Measurements from ENCODE around the gene MEF2A.

Gene MEF2A

DNA sequence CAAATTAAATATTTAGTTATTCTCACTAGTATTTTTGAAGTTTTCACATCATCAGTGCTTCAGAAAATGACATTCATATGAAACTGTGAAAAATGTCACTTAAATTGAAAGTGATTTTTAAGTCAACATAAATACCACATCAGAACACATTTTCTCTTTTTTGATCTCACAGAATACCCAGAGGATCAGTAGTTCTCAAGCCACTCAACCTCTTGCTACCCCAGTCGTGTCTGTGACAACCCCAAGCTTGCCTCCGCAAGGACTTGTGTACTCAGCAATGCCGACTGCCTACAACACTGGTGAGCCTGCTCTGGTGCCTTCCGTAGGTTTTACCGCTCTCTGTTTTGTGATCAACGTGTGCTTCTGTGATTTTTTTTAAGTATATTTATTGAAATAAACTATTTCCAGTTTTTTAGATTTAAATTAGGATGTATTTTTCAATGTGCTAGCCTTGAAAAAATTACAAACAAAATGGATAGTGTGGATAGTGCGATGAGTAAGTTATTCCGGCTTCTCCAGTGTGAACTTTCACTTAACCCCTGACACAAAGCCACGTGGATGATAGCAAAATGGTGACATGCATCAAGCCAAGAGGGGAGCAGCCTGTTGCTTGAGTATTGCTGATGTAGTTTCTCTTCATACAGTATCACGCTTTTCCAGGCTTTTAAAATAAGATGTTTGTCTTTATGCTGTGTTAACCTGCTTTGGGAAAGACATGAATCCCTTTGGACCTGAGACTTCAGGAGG is 140.9 kb downstream of the MEF2A start:
- no peak for DNase-seq

DNA sequence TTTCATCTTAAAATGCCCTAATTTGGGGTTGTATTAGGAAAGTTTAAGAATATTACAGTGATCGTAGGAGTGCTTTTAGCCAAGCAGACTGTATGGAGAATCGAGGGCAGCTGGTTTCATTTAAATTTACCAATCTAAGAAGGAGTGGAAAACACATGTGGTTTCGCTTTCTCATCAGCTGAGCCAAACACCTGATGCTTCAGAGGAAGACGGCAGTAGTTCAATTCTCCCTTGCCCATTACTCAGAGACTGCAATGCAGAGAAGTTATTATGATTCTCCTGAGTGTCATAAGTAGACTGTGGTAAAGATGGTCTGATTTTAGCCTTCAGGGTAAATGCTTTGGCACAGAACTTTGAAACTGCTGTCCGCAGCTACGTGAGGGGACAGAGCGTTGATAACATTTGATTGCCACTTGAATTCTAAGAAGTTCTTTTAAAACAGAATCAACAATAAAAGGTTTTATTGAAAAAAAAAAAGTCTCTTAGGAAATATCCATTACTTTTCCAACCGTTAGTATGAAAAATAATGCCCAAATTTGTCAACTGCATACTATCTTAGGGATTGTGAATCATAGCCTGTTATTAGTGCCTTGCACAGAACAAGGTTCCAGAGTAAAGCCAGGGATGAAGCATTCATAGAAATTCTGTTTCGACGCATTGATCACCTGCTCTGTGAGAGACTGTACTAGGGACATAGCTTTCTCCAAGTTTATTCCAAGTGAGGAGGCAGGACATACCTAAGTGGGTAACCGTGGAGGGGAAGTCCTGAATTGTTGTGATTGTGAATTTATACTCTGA is 141.9 kb downstream of the MEF2A start:
- DNase-seq, result no peak

DNA sequence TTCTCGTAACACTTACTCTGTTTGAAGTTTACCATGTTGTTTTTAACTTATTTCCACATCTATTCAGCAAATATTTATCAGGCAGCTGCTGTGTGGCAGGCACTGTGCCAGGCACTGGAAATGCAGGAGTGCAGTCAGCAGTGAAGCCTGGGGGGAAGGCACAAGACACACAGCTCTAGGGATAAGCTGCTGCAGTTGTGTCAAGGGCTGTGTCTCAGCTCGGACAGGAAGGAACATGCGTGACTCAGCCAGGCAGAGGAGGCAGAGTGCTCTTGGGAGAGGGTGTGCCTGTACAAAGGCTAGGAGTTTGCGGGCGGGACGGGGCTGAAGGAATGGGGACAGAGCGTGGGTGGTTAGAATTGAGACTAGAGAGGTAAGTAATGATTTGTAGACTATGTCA is 142.8 kb downstream of the MEF2A start:
- no peak for DNase-seq

DNA sequence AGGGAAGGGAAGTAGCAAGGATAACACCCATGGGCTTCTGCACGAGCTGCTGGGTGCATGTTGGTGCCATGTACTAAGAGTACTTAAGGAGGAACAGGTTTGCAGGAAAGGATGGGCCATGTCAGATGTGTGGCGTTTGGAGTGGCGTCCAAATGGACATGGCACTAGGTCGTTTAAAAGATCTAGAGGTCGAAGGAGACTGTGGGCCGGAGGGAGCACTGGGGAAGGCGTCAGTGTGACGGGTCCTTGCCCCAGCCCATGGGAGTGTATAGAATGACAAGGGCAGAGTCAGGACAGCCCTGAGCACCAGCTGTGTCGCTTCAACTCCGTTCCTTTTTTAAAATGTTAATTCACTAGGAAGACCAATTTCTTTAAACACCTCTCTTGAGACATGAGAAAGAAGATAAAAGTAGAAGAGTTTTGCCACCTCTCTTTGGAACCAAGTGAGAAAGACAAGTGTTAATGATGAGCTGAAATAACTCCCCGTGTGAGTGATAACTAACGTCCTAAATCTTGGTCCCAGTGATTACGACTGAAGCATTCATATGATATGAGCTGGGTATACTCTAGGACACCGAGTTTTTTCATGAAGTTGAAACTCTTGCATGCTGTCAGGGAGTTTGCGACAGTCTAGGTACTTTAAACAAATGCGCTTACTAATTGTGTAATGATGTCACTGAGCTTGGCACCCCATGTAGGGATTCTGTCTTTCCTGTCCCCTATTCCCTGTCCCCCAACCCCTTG is 143.6 kb downstream of the MEF2A start:
- no peak for DNase-seq

DNA sequence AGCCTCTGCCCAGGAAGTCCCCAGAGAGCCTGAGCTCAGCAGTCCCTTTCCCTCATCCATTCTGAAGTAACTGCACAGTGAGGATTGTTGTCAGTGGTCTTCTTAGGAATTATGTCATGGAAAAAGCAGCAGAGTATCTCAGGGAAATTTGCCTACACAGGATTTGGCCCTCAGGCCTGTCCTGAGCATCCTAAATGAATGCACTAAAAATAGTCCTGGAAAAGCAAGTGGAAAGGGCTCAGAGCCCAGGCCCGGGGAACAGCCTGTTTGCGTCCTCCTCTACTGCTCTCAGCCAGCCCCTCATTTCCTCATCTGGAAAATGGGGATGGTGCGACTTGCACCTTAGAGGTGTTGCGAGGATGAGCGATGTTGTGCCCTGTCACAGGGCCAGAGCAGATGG is 145.8 kb downstream of the MEF2A start:
- DNase-seq, result no peak

DNA sequence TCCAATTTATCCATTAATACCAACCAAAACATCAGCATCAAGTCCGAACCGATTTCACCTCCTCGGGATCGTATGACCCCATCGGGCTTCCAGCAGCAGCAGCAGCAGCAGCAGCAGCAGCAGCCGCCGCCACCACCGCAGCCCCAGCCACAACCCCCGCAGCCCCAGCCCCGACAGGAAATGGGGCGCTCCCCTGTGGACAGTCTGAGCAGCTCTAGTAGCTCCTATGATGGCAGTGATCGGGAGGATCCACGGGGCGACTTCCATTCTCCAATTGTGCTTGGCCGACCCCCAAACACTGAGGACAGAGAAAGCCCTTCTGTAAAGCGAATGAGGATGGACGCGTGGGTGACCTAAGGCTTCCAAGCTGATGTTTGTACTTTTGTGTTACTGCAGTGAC is 146.6 kb downstream of the MEF2A start:
- no peak for DNase-seq

DNA sequence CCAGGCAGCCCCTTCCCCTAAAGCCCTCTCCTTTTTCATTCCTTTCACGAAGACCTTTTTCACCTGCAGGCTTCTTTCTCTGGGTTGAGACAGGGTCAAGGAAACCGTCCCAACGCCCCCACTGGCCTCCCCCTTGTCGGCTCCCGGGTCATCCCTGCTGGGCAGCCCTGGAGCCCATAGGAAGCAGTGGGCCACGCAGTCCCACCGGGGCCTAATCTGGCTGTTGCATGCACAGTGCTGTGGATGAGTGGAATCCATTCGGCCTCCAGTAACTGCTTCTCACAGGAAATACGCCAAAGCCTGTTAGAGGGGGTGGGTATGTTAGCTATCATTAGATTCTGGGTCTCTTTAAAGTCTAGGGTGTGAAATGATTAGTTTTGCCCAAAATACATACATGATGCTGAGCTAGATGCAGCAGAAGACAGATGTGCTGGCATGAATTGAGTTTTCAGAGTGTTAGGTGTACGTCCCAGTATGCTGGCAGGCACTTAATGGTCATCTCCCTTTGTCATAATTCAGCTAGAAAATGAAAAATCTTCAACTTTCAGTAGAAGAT is 150.8 kb downstream of the MEF2A start:
- no peak for DNase-seq

DNA sequence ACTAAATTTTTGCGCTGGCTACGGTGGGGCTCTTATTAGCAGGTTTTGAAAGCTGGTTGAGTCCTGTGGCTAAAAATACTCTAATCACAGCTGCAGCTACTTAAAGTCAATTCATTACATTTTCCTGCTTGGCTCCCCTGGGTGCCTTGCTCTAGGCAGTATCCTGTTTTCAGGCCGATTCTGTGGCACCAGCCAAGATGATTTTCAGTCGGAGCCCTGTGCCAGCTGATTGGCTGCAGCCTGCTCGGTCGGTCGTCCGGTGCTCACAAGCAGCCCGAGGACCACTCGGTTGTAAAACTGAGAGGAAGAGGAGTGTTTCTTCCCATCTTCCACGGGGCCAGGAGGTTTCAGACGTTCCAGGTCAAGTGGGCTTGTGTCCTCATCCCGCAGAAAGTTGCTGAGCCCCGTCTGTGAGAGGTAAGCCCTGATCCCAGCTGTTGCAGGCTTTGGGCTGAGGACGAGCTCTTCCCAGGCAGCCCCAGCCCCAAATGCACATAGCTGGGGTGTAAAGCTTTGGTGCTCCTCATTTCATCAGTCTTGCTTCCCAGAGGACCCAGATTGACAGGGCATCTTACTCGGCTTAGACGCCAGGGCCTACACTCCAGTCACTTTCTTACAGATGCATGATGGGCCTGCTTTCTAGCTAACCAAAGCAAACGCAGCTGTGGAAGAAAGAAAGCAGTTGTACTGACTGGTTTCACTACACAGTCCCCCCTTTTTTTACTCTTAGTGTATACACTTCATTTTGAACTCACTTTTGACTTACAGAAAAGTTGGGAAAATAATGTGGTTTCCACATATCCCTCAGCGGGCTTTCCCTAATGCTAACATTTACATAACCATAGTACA is 151.6 kb downstream of the MEF2A start:
- DNase-seq, result no peak

DNA sequence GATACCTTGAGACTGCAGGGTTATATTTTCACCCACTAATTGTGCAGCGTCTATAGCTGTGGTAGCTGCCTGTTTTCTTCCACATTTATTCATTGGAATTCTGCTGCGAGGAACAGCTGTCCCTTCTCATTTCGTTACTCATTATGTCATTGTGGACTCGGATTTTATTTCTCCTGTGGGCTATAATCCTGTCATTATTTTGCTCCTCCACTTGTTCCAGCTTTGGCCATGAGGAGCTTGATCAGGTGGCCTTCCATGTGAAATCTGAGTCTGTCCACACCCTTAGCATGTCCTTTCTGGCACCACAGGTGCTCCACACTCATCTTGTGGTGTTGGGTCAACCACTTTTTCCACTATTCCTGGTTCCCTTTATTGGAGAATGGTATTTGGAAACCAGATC is 152.6 kb downstream of the MEF2A start:
- no peak for DNase-seq

DNA sequence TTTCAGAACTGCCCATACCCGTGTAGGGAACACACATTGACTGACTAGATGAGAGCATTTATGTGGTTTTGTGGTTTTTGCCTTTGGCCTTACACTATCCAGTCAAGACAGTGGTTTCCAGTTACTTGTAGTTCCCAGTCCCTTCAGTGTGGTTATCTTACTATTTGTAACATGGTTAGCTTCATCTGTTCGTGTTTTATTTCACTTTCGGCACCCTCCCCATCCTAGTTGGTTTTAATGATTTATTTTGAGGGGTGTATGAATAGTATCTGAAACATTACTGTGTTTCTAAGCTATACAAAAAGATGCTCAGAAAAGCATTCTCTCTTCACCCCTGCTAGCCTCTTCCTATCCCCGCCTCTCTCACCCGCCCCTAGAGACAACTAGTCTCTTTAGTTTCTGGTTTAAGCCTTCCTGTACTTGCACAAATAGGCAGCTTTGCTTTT is 153.3 kb downstream of the MEF2A start:
- DNase-seq, result no peak

DNA sequence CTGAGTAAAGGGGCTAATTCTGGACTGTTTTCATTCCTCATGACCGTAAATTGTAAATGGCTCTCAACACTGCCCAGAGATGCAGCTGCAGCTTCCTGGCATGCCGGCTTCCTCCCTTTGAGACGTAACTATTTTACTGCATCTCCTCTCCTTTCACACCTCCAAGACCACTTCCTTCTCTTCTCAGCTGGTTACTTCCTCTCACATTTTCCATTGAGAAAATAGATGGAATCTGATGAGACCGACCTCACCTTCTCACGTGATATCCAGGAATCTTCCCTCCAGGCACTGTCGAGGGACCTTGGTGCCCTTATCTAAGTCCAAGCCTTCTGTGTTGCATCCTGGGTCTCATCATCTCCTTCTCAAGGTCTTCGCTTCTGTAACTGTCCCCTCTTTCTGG is 154.7 kb downstream of the MEF2A start:
- DNase-seq, result no peak

DNA sequence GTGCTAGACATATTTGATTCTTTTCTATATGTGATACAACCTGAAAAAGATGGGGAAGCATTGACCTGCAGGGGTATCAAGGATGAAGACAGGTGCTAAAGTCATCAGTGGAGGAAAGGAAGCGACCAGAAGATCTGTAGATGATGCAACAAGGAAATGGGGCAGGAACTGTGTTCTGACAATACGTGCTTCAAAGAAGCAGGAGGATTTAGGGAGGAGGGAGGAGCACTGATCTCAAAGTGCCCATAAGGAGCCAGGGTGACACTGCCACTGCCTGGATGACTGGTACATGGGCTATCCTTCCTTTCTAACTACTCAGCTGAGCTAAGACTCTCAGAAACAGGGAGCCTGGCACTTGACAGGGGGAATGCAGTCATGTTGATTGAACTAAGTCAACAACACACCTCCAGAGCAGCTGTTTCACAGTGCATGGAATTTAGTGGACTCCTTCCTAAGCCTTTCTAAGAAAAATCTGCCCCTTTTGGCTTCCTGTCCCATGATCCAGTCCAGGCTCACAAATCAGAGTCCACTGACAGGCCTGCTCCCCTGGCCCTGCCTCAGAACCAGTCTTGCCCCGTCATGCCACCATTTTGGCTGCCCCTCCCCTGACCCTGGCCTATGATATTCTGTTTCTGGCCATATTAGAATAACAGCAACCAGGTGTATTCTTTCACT is 155.5 kb downstream of the MEF2A start:
- no peak for DNase-seq

DNA sequence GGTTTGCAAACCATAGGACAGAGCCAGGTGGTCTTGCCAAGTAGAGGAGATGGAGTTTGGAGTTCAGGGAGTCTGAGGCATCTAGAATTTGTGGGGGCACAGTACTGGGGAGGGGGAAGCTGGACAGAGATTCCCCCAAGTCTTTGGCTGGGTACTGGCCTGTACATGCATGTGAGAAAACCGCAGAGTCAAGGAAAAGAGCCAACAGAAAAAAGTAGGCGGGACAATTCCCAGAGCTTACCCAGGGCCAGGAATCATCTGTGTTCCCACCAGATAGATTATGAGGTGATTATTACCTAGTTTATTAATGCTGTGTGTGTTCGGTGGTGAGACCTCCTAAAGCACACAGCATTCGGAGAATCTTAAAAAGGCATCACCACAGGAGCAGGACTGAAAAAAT is 156.1 kb downstream of the MEF2A start:
- DNase-seq, result no peak

DNA sequence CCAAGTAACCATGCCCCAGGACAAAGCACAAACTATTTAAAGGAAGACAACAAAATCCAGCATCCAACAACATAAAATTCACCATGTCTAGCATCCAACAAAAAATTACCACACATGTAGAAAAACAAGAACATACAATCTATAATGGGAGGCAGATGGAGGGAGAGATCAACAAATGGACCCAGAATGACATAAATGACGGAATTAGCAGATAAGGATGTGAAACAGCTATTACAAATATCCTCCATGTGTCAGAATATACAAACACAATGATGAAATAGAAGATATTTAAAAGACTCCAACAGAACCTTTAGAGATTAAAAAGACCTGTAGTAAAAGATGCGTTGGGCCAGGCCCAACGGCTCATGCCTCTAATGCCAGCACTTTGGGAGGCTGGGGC is 156.6 kb downstream of the MEF2A start:
- DNase-seq, result no peak

DNA sequence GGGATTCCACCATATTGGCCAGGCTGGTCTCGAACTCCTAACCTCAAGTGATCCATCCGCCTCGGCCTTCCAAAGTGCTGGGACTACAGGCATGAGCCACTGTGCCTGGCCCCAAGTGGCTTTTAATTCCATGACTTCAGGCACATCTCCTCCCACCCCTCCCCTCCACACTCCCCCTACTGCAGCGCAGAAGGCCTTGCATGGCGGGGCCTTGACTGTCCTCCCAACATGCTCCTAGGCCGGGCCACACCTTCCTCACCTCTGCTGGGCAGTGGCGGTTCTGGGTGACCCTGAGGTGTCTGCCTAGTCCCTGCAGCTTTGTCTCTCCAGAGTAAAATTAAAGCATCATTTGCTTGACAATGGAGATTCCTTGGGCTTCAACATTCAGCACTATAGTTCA is 160.5 kb downstream of the MEF2A start:
- no peak for DNase-seq

DNA sequence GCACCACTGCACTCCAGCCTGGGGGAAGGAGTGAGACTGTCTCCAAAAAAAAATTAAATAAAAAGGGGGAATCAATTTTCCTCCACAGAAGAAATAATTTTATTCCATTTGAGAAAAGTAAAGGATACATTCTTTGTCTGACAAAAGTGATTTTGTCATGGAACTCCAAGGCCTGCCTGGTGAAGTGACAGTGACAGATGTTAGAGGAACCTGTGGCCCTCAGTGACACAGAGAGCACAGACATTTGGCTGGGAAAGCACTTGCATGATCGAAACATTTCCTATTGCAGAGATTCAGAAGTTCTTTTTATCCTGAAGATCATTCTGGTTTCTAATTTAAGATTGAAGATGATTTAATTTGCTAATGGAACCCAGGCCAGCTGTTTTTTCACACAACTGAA is 161.5 kb downstream of the MEF2A start:
- DNase-seq, result no peak

DNA sequence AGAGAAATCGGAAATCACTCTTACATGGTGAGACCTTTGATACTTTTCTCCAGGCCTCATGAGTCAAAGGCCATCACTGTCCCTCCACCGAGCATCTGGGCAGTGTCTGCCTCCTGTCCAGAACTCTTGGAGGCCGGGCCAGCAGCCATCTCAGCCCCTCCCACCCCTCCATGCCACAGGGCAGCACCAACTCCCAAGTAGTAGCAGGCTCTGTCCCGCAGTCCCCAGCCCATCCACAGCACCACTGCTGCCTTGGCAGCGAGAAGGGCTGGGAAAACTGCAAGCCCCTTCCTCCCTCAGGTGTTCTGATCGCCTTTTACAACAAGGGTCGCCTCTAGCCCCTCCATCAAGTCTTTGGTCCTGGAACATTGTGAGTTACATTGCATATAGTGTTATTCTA is 161.9 kb downstream of the MEF2A start:
- DNase-seq, result no peak

DNA sequence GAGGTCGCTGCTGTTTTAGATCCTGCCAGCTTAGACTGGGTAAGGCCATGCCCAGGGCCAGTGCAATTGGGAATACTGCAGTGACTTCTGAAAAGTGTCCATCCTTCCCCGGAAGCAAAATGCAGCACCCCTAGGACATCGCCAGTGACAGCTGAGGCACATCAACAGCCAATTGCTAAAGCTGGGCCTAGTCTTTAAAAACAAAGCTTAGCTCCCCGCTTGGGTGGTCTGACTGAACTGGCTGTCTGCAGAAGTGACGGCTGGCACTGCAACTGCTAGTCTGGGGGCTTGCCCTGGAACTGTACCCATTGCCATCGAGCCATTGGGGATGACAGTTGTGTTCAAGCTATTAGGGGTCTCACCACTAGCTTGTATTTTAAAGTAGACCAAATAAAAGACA is 163.1 kb downstream of the MEF2A start:
- no peak for DNase-seq

DNA sequence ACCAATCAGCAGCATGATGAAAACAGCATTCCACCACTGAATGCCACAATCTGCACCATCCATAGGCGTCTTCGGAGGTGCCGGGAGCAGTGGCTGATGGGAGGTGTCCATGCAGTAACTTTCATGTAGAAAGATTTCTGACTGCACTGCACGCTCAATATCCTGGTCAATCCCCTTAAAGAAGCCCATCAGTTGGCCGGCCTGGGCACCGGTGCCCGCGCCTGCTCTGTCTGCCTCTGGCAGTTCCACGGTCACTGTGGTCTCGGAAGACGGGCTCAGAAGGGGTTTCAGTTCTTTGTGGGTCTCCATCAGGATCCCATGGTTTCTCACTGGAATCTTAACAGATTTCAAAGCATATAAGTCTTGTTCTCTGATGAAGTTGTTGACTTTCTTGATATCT is 163.5 kb downstream of the MEF2A start:
- DNase-seq, result no peak

DNA sequence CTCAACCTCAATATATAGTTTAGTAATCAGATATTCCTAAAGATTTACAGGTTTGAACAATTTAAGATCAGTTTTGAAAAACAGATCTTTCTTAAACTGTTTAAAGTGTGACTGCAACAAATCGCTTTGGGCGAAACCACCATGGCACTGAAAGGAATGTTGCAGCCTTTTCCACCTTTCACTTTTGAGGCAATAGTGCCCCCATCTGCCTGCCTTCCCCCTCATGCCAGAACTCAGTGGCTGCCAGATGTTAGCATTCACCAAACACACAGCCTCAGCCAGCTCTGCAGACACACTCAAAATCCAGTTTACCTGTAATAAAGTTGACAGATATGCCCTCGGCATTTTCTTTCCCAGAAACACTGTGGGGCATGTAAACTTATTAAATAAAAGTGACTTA is 164.1 kb downstream of the MEF2A start:
- no peak for DNase-seq

DNA sequence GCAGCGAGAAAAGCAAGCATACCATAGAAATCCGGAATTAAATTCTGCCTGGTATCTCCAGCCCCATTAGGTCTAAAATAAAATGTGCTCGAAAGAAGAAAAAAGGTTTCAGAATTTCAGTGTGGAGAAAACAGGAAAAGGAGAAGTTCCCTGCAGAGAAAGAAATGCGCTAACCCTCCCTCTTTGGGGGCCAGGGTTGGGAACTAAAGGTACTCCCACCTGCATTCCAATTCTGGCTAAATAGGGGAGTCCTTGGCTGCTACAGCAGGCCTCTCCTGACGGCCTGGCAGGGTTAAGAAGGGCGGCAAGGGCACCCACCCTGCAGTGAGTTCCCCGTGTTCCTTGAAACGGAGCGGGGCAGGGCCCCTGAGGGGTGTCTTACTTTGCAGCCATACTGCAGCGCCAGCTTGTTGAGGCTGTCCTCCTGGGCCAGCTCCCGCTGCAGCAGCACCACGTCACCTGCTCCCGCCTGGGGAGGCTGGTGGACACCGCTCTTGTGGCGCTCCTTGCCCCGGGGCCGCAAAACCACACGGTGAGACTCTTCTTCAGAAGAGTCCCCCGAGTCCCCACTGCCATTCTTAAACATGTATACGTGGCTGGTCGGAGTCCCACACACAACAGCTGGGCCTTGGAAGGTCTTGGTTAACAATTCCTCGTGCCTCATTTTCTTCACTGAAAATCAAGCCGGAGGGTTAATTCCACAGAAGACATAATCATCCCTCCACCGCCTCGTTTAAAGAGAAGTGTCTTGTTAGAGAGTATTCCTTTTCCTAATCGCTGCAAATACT is 165.7 kb downstream of the MEF2A start:
- no peak for DNase-seq

Data from activated gamma-delta T cell (primary cell).